Liver (tissue), 9 donors: Measurements from ENCODE around the gene KCNQ4. TPM values are rescaled to one million over a fixed set of nuclear protein-coding genes. Genes with fewer than 3 reads are reported as not detected.

Source experiments
- DNase-seq: peaks from one replicate; pipeline ENCODE4 v3.0.0-alpha.2; 2017; ENCODE audit warnings: low spot score
- H3K27ac ChIP-seq, 2 donors: one replicate each; pipeline ENCODE4 v1.7.0; 2013; ENCODE audit warnings: inconsistent platforms in 2 of 2, low read length in 2 of 2, control low read depth in 1 of 2, low read depth in 1 of 2, mild to moderate bottlenecking in 1 of 2
- H3K27me3 ChIP-seq, 4 donors: one replicate each; pipeline versions ENCODE4 v1.6.1 to v1.7.0; 2013; ENCODE audit warnings: low read length in 3 of 4, inconsistent platforms in 1 of 4, mild to moderate bottlenecking in 1 of 4, moderate library complexity in 1 of 4; ENCODE audit not compliant: control insufficient read depth in 4 of 4, insufficient read depth in 4 of 4
- H3K36me3 ChIP-seq, 4 donors: one replicate each; pipeline versions ENCODE4 v1.6.1 to v1.7.0; 2013; ENCODE audit warnings: low read length in 3 of 4, mild to moderate bottlenecking in 3 of 4, low read depth in 1 of 4, moderate library complexity in 1 of 4; ENCODE audit not compliant: control insufficient read depth in 4 of 4, insufficient read depth in 3 of 4
- H3K4me1 ChIP-seq, 4 donors: one replicate each; pipeline versions ENCODE4 v1.6.1 to v1.7.0; 2013; ENCODE audit warnings: low read length in 3 of 4, mild to moderate bottlenecking in 3 of 4, moderate library complexity in 1 of 4; ENCODE audit not compliant: control insufficient read depth in 4 of 4, insufficient read depth in 4 of 4
- H3K4me3 ChIP-seq, 3 donors: one replicate each; pipeline versions ENCODE4 v1.6.1 to v1.7.0; 2013; ENCODE audit warnings: low read length in 3 of 3, control low read depth in 1 of 3, low read depth in 1 of 3, mild to moderate bottlenecking in 1 of 3
- H3K9ac ChIP-seq, 2 donors: one replicate each; pipeline ENCODE4 v1.7.0; 2013; ENCODE audit warnings: low read length in 2 of 2, mild to moderate bottlenecking in 2 of 2, moderate library complexity in 2 of 2, control low read depth in 1 of 2, low read depth in 1 of 2
- H3K9me3 ChIP-seq, 4 donors: one replicate each; pipeline versions ENCODE4 v1.6.1 to v1.7.0; 2013; ENCODE audit warnings: low read length in 3 of 4; ENCODE audit not compliant: control insufficient read depth in 4 of 4
- EGR1 ChIP-seq, 2 donors: IDR thresholded peaks; 2 replicates each; pipeline ENCODE4 v1.6.1; 2016 to 2018; ENCODE audit warnings: antibody characterized with exemption in 2 of 2, low read depth in 2 of 2
- FOXA1 ChIP-seq: IDR thresholded peaks from 2 replicates; pipeline ENCODE4 v1.6.1; 2016; ENCODE audit warnings: antibody characterized with exemption
- FOXA2 ChIP-seq: IDR thresholded peaks from 2 replicates; pipeline ENCODE4 v1.6.1; 2016; ENCODE audit warnings: antibody characterized with exemption
- GABPA ChIP-seq, 2 donors: IDR thresholded peaks in 1 of 2; conservative IDR thresholded peaks in 1 of 2; 2 replicates each; pipeline ENCODE4 v1.6.1; 2016; ENCODE audit warnings: antibody characterized with exemption in 2 of 2, mild to moderate bottlenecking in 1 of 2, moderate library complexity in 1 of 2
- HNF4A ChIP-seq, 2 donors: conservative IDR thresholded peaks; 2 replicates each; pipeline ENCODE4 v1.6.1; 2016; ENCODE audit warnings: antibody characterized with exemption in 2 of 2, mild to moderate bottlenecking in 2 of 2
- HNF4G ChIP-seq: IDR thresholded peaks from 2 replicates; pipeline ENCODE4 v1.6.1; 2016; ENCODE audit warnings: antibody characterized with exemption
- JUND ChIP-seq, 2 donors: IDR thresholded peaks; 2 replicates each; pipeline ENCODE4 v1.6.1; 2016; ENCODE audit warnings: antibody characterized with exemption in 2 of 2
- NR2F2 ChIP-seq: IDR thresholded peaks from 2 replicates; pipeline ENCODE4 v1.6.1; 2016; ENCODE audit warnings: antibody characterized with exemption
- RAD21 ChIP-seq, 2 donors: IDR thresholded peaks; 2 replicates each; pipeline ENCODE4 v1.6.1; 2016; ENCODE audit warnings: antibody characterized with exemption in 2 of 2, mild to moderate bottlenecking in 2 of 2
- RXRA ChIP-seq, 2 donors: IDR thresholded peaks; 2 replicates each; pipeline ENCODE4 v1.6.1; 2017 to 2018; ENCODE audit warnings: antibody characterized with exemption in 2 of 2, mild to moderate bottlenecking in 1 of 2
- SP1 ChIP-seq: IDR thresholded peaks from 2 replicates; pipeline ENCODE4 v1.6.1; 2018; ENCODE audit warnings: antibody characterized with exemption, mild to moderate bottlenecking
- TAF1 ChIP-seq: conservative IDR thresholded peaks from 2 replicates; pipeline ENCODE4 v1.6.1; 2016; ENCODE audit warnings: antibody characterized with exemption, mild to moderate bottlenecking
- YY1 ChIP-seq: IDR thresholded peaks from 2 replicates; pipeline ENCODE4 v1.6.1; 2016; ENCODE audit warnings: antibody characterized with exemption, mild to moderate bottlenecking
- WGBS: extraction: QIAGEN DNeasy Blood & Tissue Kit; methylation state at CpG from one replicate; pipeline ENCODE4 v1.1.7; 2013; 5-methylcytosine and 5-hydroxymethylcytosine counted together
- polyA plus RNA-seq, 2 donors: library from polyadenylated mRNA; stranded (reverse) in 1 of 2; unstranded in 1 of 2; fragments of 200-250 nt in 1 of 2; fragments of >200 nt in 1 of 2; fragmentation: Nextera tagmentation in 1 of 2; extraction: Ambion mirVana in 1 of 2; gene quantifications; one replicate each; pipeline versions ENCODE4 v1.2.1 to v1.2.3, GENCODE V29; 2013 to 2015
- total RNA-seq, 2 donors: library from RNA; depleted of rRNA; stranded (reverse); fragments of >200 nt; gene quantifications; one replicate each; pipeline ENCODE4 v1.2.3, GENCODE V29; 2014
- TF ChIP-seq, protein P1 (sequence below): IDR thresholded peaks from 2 replicates; pipeline ENCODE4 v1.6.1; 2016; ENCODE audit warnings: antibody characterized with exemption
- TF ChIP-seq, protein P2 (sequence below): fragments of 150-350 bp; IDR thresholded peaks from 2 replicates; pipeline ENCODE4 v1.5.1; 2017; ENCODE audit warnings: improper control_type of control experiment, low read depth, low read length; ENCODE audit not compliant: missing input control
- TF ChIP-seq, protein P3 (sequence below): IDR thresholded peaks from 2 replicates; pipeline ENCODE4 v1.6.1; 2016; ENCODE audit warnings: antibody characterized with exemption
- TF ChIP-seq, protein P4 (sequence below): IDR thresholded peaks from 2 replicates; pipeline ENCODE4 v1.6.1; 2016; ENCODE audit warnings: antibody characterized with exemption, mild to moderate bottlenecking
- TF ChIP-seq, protein P5 (sequence below): IDR thresholded peaks from 2 replicates; pipeline ENCODE4 v1.6.1; 2016; ENCODE audit warnings: antibody characterized with exemption
- donor health status: healthy.
- donor health status: healthy.
- donor health status: healthy.
- donor health status: healthy.
- donor health status: healthy.

Gene KCNQ4
- total and polyA plus RNA-seq, 4 donors, result 0.10 to 2.1 (median 0.27) TPM

DNA sequence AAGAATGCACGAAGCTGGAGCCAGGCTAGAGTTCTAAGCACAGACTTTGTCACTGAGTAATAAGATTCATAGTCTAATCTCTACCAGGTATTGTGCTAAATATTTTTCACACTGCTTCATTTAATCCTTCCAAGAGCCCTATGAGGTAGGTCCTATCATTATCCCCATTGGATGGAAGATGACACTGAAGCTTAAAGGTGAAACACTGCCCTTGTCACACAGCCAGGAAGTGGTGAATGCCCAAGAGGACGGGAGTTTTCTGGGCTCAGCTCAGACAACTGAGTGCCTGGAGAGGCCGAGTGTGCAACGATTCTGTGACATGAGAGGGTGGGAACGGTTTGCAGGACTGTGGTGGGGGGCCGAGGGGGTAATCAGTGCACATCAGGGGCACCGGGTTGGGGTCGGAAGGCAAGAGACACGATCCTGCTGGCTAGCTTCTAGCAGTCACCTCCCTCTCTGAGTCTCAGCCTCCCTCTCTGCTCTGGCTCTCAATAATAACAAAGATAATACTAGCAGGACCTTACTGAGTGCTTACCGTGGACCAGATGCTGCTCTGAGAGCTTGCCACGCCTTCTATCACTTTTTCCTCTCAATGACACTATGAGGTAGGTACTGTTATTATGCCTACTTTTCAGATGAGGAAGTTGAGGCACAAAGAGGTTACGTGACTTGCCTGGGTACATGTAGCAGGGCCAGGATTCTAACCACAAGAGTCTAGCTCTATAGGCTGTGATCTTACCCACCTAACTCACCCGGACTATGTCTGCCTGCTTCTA is 12.4 kb downstream of the KCNQ4 start:
- Histone ChIP-seq H3K36me3 (no peaks in the 10 kb centered on the region), H3K4me1 (peaks cover 4 to 15% (median 8%) of the 10 kb centered on the region in 4 donors), H3K4me3 (no peak overlapping the region), H3K27ac (no peak overlapping the region), H3K27me3 (no peaks in the 10 kb centered on the region), H3K9me3 (no peaks in the 10 kb centered on the region), H3K9ac (no peak overlapping the region)
- TF ChIP-seq RXRA (IDR thresholded peaks at IDR 0.05) (no peak), NR2F2 (no peak), TAF1 (no peak), SP1 (no peak), HNF4A (conservative IDR thresholded peaks at IDR 0.05) (no peak), JUND (IDR thresholded peaks at IDR 0.05) (no peak), RAD21 (IDR thresholded peaks at IDR 0.05) (no peak), FOXA1 (no peak), HNF4G (no peak), EGR1 (IDR thresholded peaks at IDR 0.05; ENCODE audit: low read depth in 2 of 2) (no peak), GABPA (IDR thresholded peaks at IDR 0.05 in 1 of 2, conservative IDR thresholded peaks at IDR 0.05 in 1 of 2) (no peak), YY1 (no peak)
- TF ChIP-seq, protein P1, sequence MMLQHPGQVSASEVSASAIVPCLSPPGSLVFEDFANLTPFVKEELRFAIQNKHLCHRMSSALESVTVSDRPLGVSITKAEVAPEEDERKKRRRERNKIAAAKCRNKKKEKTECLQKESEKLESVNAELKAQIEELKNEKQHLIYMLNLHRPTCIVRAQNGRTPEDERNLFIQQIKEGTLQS, result no peak
- TF ChIP-seq, protein P2, sequence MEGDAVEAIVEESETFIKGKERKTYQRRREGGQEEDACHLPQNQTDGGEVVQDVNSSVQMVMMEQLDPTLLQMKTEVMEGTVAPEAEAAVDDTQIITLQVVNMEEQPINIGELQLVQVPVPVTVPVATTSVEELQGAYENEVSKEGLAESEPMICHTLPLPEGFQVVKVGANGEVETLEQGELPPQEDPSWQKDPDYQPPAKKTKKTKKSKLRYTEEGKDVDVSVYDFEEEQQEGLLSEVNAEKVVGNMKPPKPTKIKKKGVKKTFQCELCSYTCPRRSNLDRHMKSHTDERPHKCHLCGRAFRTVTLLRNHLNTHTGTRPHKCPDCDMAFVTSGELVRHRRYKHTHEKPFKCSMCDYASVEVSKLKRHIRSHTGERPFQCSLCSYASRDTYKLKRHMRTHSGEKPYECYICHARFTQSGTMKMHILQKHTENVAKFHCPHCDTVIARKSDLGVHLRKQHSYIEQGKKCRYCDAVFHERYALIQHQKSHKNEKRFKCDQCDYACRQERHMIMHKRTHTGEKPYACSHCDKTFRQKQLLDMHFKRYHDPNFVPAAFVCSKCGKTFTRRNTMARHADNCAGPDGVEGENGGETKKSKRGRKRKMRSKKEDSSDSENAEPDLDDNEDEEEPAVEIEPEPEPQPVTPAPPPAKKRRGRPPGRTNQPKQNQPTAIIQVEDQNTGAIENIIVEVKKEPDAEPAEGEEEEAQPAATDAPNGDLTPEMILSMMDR, result no peak
- TF ChIP-seq, protein P3, sequence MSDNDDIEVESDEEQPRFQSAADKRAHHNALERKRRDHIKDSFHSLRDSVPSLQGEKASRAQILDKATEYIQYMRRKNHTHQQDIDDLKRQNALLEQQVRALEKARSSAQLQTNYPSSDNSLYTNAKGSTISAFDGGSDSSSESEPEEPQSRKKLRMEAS, result no peak
- TF ChIP-seq, protein P4, sequence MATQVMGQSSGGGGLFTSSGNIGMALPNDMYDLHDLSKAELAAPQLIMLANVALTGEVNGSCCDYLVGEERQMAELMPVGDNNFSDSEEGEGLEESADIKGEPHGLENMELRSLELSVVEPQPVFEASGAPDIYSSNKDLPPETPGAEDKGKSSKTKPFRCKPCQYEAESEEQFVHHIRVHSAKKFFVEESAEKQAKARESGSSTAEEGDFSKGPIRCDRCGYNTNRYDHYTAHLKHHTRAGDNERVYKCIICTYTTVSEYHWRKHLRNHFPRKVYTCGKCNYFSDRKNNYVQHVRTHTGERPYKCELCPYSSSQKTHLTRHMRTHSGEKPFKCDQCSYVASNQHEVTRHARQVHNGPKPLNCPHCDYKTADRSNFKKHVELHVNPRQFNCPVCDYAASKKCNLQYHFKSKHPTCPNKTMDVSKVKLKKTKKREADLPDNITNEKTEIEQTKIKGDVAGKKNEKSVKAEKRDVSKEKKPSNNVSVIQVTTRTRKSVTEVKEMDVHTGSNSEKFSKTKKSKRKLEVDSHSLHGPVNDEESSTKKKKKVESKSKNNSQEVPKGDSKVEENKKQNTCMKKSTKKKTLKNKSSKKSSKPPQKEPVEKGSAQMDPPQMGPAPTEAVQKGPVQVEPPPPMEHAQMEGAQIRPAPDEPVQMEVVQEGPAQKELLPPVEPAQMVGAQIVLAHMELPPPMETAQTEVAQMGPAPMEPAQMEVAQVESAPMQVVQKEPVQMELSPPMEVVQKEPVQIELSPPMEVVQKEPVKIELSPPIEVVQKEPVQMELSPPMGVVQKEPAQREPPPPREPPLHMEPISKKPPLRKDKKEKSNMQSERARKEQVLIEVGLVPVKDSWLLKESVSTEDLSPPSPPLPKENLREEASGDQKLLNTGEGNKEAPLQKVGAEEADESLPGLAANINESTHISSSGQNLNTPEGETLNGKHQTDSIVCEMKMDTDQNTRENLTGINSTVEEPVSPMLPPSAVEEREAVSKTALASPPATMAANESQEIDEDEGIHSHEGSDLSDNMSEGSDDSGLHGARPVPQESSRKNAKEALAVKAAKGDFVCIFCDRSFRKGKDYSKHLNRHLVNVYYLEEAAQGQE, result no peak
- DNase-seq, result no peak
- WGBS, result 74% methylated on average over 13 of the region's 13 CpGs

DNA sequence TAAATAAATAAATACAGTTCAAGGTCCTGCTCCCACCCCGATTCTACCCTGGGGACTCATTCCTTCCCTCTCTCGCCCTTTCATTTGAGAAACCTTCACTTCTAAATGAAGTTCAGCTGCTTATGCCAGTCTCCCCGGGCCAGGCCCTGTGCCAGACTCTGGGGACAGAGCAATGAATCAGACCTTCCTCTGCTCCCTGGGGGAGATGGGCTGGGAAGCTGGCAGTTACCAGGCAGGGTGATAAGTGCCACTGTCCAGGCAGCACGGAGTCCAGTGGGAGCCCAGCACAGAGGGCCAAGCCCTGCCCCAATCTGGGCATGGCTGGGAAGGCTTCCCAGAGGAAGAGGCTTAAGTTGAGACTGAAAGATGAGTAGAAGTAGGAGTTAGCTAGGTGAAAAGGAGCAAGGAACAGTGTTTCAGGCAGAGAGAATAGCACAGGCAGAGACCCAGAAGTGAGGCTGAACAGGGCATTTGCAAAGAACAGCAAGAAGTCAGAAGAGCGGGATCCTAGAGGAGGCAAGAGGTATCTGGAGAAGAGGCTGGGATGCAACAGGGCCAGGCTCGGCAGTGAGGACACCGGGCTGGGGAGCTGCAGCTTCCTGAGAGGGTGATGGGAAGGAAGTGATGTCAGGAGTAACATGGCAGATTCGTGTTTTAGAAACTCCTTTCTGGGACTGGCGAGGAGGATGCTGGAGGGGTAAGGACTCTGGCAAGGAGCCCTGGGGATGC is 13.5 kb downstream of the KCNQ4 start:
- no peaks in the 10 kb centered on the region for H3K36me3 ChIP-seq
- no peak overlapping the region for H3K4me3 ChIP-seq
- DNase-seq, result no peak
- no peaks in the 10 kb centered on the region for H3K9me3 ChIP-seq
- no peaks in the 10 kb centered on the region for H3K27me3 ChIP-seq
- no peak overlapping the region for H3K9ac ChIP-seq
- H3K4me1 ChIP-seq, result peaks cover 7 to 19% (median 12%) of the 10 kb centered on the region in 4 donors
- H3K27ac ChIP-seq, result no peak overlapping the region
- 76% methylated on average over 9 of the region's 9 CpGs for WGBS
- TF ChIP-seq RXRA (IDR thresholded peaks at IDR 0.05), result no peak
- TF ChIP-seq NR2F2, result no peak
- TF ChIP-seq, protein P1, result no peak
- TF ChIP-seq, protein P3, result no peak
- no peak for TF ChIP-seq TAF1
- TF ChIP-seq, protein P5, sequence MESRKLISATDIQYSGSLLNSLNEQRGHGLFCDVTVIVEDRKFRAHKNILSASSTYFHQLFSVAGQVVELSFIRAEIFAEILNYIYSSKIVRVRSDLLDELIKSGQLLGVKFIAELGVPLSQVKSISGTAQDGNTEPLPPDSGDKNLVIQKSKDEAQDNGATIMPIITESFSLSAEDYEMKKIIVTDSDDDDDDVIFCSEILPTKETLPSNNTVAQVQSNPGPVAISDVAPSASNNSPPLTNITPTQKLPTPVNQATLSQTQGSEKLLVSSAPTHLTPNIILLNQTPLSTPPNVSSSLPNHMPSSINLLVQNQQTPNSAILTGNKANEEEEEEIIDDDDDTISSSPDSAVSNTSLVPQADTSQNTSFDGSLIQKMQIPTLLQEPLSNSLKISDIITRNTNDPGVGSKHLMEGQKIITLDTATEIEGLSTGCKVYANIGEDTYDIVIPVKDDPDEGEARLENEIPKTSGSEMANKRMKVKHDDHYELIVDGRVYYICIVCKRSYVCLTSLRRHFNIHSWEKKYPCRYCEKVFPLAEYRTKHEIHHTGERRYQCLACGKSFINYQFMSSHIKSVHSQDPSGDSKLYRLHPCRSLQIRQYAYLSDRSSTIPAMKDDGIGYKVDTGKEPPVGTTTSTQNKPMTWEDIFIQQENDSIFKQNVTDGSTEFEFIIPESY, result no peak
- no peak for TF ChIP-seq JUND (IDR thresholded peaks at IDR 0.05)
- TF ChIP-seq EGR1 (IDR thresholded peaks at IDR 0.05; ENCODE audit: low read depth in 2 of 2), result no peak
- no peak for TF ChIP-seq GABPA (IDR thresholded peaks at IDR 0.05 in 1 of 2, conservative IDR thresholded peaks at IDR 0.05 in 1 of 2)
- no peak for TF ChIP-seq SP1
- no peak for TF ChIP-seq HNF4G
- no peak for TF ChIP-seq FOXA2
- no peak for TF ChIP-seq YY1
- no peak for TF ChIP-seq HNF4A (conservative IDR thresholded peaks at IDR 0.05)
- TF ChIP-seq FOXA1, result no peak
